ENCODE measurements around the gene EML1.

DNA sequence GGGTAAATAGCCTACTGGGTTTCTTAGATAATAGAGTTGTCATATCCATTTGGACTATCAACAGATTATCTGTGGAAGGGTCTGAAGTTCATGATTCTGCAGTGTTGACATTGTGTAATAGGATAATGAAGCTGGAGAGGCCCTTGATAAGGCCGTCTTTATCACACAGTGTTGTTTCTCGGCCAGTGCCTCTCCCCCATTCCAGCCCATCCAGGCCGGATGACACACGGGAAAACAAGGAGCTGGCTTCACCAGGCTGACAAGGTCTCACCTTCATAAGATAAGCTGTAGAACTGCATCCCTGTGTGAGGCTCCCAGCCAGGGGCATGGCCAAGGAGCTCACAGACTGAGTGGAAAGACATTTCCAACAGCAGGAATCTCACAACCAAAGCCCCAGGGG is 8.7 kb upstream of the EML1 start:
- no peak for TF ChIP-seq EP300 (conservative IDR thresholded peaks at IDR 0.05; ENCODE audit: poor library complexity, severe bottlenecking)
- TF ChIP-seq MXI1 (conservative IDR thresholded peaks at IDR 0.05; ENCODE audit: poor library complexity, severe bottlenecking): no peak
- TF ChIP-seq, protein P1, sequence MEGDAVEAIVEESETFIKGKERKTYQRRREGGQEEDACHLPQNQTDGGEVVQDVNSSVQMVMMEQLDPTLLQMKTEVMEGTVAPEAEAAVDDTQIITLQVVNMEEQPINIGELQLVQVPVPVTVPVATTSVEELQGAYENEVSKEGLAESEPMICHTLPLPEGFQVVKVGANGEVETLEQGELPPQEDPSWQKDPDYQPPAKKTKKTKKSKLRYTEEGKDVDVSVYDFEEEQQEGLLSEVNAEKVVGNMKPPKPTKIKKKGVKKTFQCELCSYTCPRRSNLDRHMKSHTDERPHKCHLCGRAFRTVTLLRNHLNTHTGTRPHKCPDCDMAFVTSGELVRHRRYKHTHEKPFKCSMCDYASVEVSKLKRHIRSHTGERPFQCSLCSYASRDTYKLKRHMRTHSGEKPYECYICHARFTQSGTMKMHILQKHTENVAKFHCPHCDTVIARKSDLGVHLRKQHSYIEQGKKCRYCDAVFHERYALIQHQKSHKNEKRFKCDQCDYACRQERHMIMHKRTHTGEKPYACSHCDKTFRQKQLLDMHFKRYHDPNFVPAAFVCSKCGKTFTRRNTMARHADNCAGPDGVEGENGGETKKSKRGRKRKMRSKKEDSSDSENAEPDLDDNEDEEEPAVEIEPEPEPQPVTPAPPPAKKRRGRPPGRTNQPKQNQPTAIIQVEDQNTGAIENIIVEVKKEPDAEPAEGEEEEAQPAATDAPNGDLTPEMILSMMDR (IDR thresholded peaks at IDR 0.05; ENCODE audit: poor library complexity, severe bottlenecking): no peak
- no peak for TF ChIP-seq POLR2AphosphoS5 (IDR thresholded peaks at IDR 0.05)
- TF ChIP-seq EZH2 (IDR thresholded peaks at IDR 0.05; ENCODE audit: borderline replicate concordance, insufficient read depth, low read length, poor library complexity, severe bottlenecking): no peak
- TF ChIP-seq, protein P2, sequence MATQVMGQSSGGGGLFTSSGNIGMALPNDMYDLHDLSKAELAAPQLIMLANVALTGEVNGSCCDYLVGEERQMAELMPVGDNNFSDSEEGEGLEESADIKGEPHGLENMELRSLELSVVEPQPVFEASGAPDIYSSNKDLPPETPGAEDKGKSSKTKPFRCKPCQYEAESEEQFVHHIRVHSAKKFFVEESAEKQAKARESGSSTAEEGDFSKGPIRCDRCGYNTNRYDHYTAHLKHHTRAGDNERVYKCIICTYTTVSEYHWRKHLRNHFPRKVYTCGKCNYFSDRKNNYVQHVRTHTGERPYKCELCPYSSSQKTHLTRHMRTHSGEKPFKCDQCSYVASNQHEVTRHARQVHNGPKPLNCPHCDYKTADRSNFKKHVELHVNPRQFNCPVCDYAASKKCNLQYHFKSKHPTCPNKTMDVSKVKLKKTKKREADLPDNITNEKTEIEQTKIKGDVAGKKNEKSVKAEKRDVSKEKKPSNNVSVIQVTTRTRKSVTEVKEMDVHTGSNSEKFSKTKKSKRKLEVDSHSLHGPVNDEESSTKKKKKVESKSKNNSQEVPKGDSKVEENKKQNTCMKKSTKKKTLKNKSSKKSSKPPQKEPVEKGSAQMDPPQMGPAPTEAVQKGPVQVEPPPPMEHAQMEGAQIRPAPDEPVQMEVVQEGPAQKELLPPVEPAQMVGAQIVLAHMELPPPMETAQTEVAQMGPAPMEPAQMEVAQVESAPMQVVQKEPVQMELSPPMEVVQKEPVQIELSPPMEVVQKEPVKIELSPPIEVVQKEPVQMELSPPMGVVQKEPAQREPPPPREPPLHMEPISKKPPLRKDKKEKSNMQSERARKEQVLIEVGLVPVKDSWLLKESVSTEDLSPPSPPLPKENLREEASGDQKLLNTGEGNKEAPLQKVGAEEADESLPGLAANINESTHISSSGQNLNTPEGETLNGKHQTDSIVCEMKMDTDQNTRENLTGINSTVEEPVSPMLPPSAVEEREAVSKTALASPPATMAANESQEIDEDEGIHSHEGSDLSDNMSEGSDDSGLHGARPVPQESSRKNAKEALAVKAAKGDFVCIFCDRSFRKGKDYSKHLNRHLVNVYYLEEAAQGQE (IDR thresholded peaks at IDR 0.05; ENCODE audit: borderline replicate concordance): no peak

Data from neural cell (in vitro differentiated cells).